GM04503 (cell line): ENCODE results near the gene ZNF443.
A peak's percentile ranks its signal among the peaks of the same experiment; 100 is the strongest.
"Not testable (repeated sequence)": the region's sequence is repeated elsewhere in the genome, so short reads cannot be mapped to it uniquely, and the experiment has no call there.

Source experiments
- DNase-seq: peaks from one replicate; pipeline ENCODE4 v3.0.0-alpha.2; 2012; ENCODE audit warnings: low read depth

Gene ZNF443

GRCh38 chr19:12440541-12441316, at the start of gene ZNF443:
Gene ZNF443 (minus strand): TSS chr19:12441021. CDS start chr19:12440914, 107 bp downstream.
- peak; percentile 79 for DNase-seq

- not testable (repeated sequence) for DNase-seq
Measured at GRCh38 chr19:12486265-12486783, 45.5 kb upstream of the ZNF443 start.

- no peak for DNase-seq
Measured at GRCh38 chr19:12485571-12485970, 44.8 kb upstream of the ZNF443 start.

- DNase-seq = no peak
Measured at GRCh38 chr19:12485052-12485416, 44.2 kb upstream of the ZNF443 start.

- DNase-seq = peak; percentile 30
Measured at GRCh38 chr19:12484371-12485051, 43.7 kb upstream of the ZNF443 start, which contains the start of gene ZNF709. Gene ZNF709 (minus strand): TSS chr19:12484816. CDS start chr19:12484657, 159 bp downstream.

- no peak for DNase-seq
Measured at GRCh38 chr19:12484011-12484370, 43.2 kb upstream of the ZNF443 start.

GRCh38 chr19:12482509-12482886, 41.7 kb upstream of the ZNF443 start:
- DNase-seq = no peak

GRCh38 chr19:12481781-12482508, 41.1 kb upstream of the ZNF443 start:
- DNase-seq = no peak

- DNase-seq = no peak
Measured at GRCh38 chr19:12478234-12478941, 37.6 kb upstream of the ZNF443 start.

- not testable (repeated sequence) for DNase-seq
Measured at GRCh38 chr19:12467651-12468050, 26.8 kb upstream of the ZNF443 start.

- no peak for DNase-seq
Measured at GRCh38 chr19:12465211-12465610, 24.4 kb upstream of the ZNF443 start.

GRCh38 chr19:12464769-12465168, 23.9 kb upstream of the ZNF443 start:
- no peak for DNase-seq

GRCh38 chr19:12464139-12464538, 23.3 kb upstream of the ZNF443 start:
- DNase-seq = not testable (repeated sequence)

GRCh38 chr19:12453495-12453894, 12.7 kb upstream of the ZNF443 start:
- no peak for DNase-seq

- no peak for DNase-seq
Measured at GRCh38 chr19:12450844-12451243, 10.0 kb upstream of the ZNF443 start.

- DNase-seq = no peak
Measured at GRCh38 chr19:12448808-12449207, 8.0 kb upstream of the ZNF443 start.

GRCh38 chr19:12439686-12440540, 908 bp downstream of the ZNF443 start:
- DNase-seq = not testable (repeated sequence)

GRCh38 chr19:12430726-12431299, 10.0 kb downstream of the ZNF443 start:
- DNase-seq = not testable (repeated sequence)

- no peak for DNase-seq
Measured at GRCh38 chr19:12425888-12426274, 14.9 kb downstream of the ZNF443 start.

GRCh38 chr19:12425236-12425887, 15.5 kb downstream of the ZNF443 start:
- no peak for DNase-seq
